Kidney (tissue), 14 donors: ENCODE measurements around the gene SPEG. TPM values are rescaled to one million over a fixed set of nuclear protein-coding genes. Genes with fewer than 3 reads are reported as not detected.

Experiments used
- DNase-seq, 5 donors: peaks; one replicate each; pipeline ENCODE4 v3.0.0-alpha.2; 2013 to 2020
- FAIRE-seq: peaks from 2 replicates; lab custom pipeline; 2012; peaks lifted over from hg19 to GRCh38; lab: Jason Lieb, UNC
- H3K27ac ChIP-seq, 2 donors: one replicate each; pipeline ENCODE4 v1.7.0; 2013; ENCODE audit warnings: low read depth in 2 of 2, low read length in 2 of 2, inconsistent platforms in 1 of 2
- H3K27me3 ChIP-seq: one replicate; pipeline ENCODE4 v1.7.1; 2013; ENCODE audit warnings: low read length, inconsistent platforms; ENCODE audit not compliant: control insufficient read depth, insufficient read depth
- H3K36me3 ChIP-seq, 3 donors: one replicate each; pipeline versions ENCODE4 v1.7.0 to v1.7.1; 2013; ENCODE audit warnings: low read length in 3 of 3, control low read depth in 1 of 3, inconsistent platforms in 1 of 3; ENCODE audit not compliant: insufficient read depth in 3 of 3, control insufficient read depth in 2 of 3
- H3K4me1 ChIP-seq, 3 donors: one replicate each; pipeline versions ENCODE4 v1.7.0 to v1.7.1; 2013; ENCODE audit warnings: low read length in 3 of 3, inconsistent platforms in 1 of 3, low read depth in 1 of 3; ENCODE audit not compliant: control insufficient read depth in 2 of 3, insufficient read depth in 2 of 3
- H3K4me3 ChIP-seq, 3 donors: one replicate each; pipeline versions ENCODE4 v1.7.0 to v1.8.1; 2013; ENCODE audit warnings: low read length in 3 of 3, control low read depth in 1 of 3, inconsistent platforms in 1 of 3
- H3K9ac ChIP-seq, 3 donors: one replicate each; pipeline versions ENCODE4 v1.7.0 to v1.7.1; 2013; ENCODE audit warnings: low read length in 3 of 3, control low read depth in 1 of 3, inconsistent platforms in 1 of 3
- H3K9me3 ChIP-seq, 3 donors: one replicate each; pipeline versions ENCODE4 v1.7.0 to v1.7.1; 2013; ENCODE audit warnings: low read length in 3 of 3, control low read depth in 1 of 3, inconsistent platforms in 1 of 3; ENCODE audit not compliant: control insufficient read depth in 2 of 3, insufficient read depth in 1 of 3
- CTCF ChIP-seq: IDR thresholded peaks from 3 replicates; pipeline ENCODE4 v1.5.1; 2012; ENCODE audit warnings: mild to moderate bottlenecking, moderate library complexity, borderline replicate concordance; ENCODE audit not compliant: insufficient read depth; ENCODE audit errors: extremely low read depth
- intact Hi-C: fragments of 100-400 bp; cut with DNase I; formaldehyde crosslinking; loops from one replicate; pipeline ENCODE4 v1.11.1; 2022
- polyA plus RNA-seq: library from polyadenylated mRNA; stranded (reverse); fragments of 350-450 nt; fragmentation: Illumina TruSeq; extraction: RNeasy Lipid Tissue Mini Kit (QIAGEN cat#74804); gene quantifications from one replicate; pipeline ENCODE4 v1.2.3, GENCODE V29; 2014; ENCODE audit warnings: low read depth, low replicate concordance; ENCODE audit not compliant: insufficient read depth
- total RNA-seq: library from RNA; stranded (reverse); fragmentation: NEBNext Ultra II Directional; extraction: Animal tissue kit (Norgen Biotek cat#: 25700); gene quantifications from one replicate; pipeline ENCODE4 v1.2.1, GENCODE V29; 2021
- donor health status: control.
- donor health status: control.
- donor health status: control.
- donor health status: control.
- donor health status: control.
- donor health status: DM: yes; HTN: yes; CAD: no.
- donor health status: Normal renal cell carcinoma (clear cell type).

SPEG gene
- total and polyA plus RNA-seq, 2 donors from 2014 or later, result 13.1 to 26.6 TPM

- no peaks in the 10 kb centered on the region for H3K9me3 ChIP-seq
- TF ChIP-seq CTCF, result no peak
- peaks cover 0 to 7% (median 6%) of the 10 kb centered on the region in 3 donors for H3K36me3 ChIP-seq
- H3K4me3 ChIP-seq, result no peak overlapping the region
- no peak for DNase-seq
- intact Hi-C loops, result no loop called here
- H3K9ac ChIP-seq, result no peak overlapping the region
- H3K27ac ChIP-seq, result no peak overlapping the region
- no peak for FAIRE-seq
- H3K4me1 ChIP-seq, result peaks cover 0 to 4% (median 3%) of the 10 kb centered on the region in 3 donors
- H3K27me3 ChIP-seq, result no peaks in the 10 kb centered on the region
These were observed 70.9 kb downstream of the SPEG start for GRCh38 chr2:219505585-219505984.

GRCh38 chr2:219506153-219506801 is 71.6 kb downstream of the SPEG start:
- DNase-seq (no peak), FAIRE-seq (no peak)
- Histone ChIP-seq H3K9me3 (no peaks in the 10 kb centered on the region), H3K36me3 (peaks cover 0 to 7% (median 6%) of the 10 kb centered on the region in 3 donors), H3K4me3 (no peak overlapping the region), H3K27ac (peak overlapping the region in 1 of 2 donors; percentile 43), H3K4me1 (peaks cover 0 to 4% (median 3%) of the 10 kb centered on the region in 3 donors), H3K27me3 (no peaks in the 10 kb centered on the region), H3K9ac (no peak overlapping the region)
- intact Hi-C loops, result no loop called here
- no peak for TF ChIP-seq CTCF

- Histone ChIP-seq H3K4me3 (no peak overlapping the region), H3K27me3 (no peaks in the 10 kb centered on the region), H3K9me3 (no peaks in the 10 kb centered on the region), H3K36me3 (peaks cover 0 to 7% (median 6%) of the 10 kb centered on the region in 3 donors), H3K9ac (no peak overlapping the region), H3K4me1 (peaks cover 0 to 4% (median 3%) of the 10 kb centered on the region in 3 donors), H3K27ac (peak overlapping the region in 1 of 2 donors; percentile 43)
- DNase-seq, result peak in 3 of 5 donors; percentile 28 to 68 (median 65)
- TF ChIP-seq CTCF, result no peak
- intact Hi-C loops, result no loop called here
- FAIRE-seq, result no peak
These were observed 72.3 kb downstream of the SPEG start for GRCh38 chr2:219506802-219507526.
